ENCODE results near the gene NKG7.
"Not testable (repeated sequence)": the region's sequence is repeated elsewhere in the genome, so short reads cannot be mapped to it uniquely, and the experiment has no call there.

Gene NKG7

GRCh38 chr19:51372649-51373504 is at the start of gene NKG7:
Gene NKG7 (minus strand): TSS chr19:51372654. CDS start chr19:51372535, 119 bp downstream.
- Histone ChIP-seq H3K4me2 (ENCODE audit: low read depth, low read length, poor library complexity, severe bottlenecking) (no peak within 1 kb of the TSS), H3K9me2 (replicated peaks; ENCODE audit: insufficient read depth, low read length) (no peaks in the 10 kb centered on the region), H2AFZ (ENCODE audit: low read depth, low read length, severe bottlenecking) (no peak within 1 kb of the TSS), H4K20me1 (ENCODE audit: low read depth, low read length) (no peaks in the 10 kb centered on the region), H3K27me3 (ENCODE audit: low read length) (no peaks in the 10 kb centered on the region), H3K36me3 (ENCODE audit: low read length) (no peaks in the 10 kb centered on the region), H3K79me2 (ENCODE audit: insufficient read depth, low read length) (no peaks in the 10 kb centered on the region), H3K9ac (ENCODE audit: low read length) (no peak within 1 kb of the TSS), H3K27ac (ENCODE audit: low read depth, low read length) (no peak within 1 kb of the TSS), H3F3A (ENCODE audit: insufficient read depth) (no peaks in the 10 kb centered on the region), H3K9me3 (ENCODE audit: insufficient read depth, low read length) (no peaks in the 10 kb centered on the region), H3K4me3 (ENCODE audit: insufficient read depth, low read length, poor library complexity, severe bottlenecking) (no peak within 1 kb of the TSS)
- TF ChIP-seq, protein P1, sequence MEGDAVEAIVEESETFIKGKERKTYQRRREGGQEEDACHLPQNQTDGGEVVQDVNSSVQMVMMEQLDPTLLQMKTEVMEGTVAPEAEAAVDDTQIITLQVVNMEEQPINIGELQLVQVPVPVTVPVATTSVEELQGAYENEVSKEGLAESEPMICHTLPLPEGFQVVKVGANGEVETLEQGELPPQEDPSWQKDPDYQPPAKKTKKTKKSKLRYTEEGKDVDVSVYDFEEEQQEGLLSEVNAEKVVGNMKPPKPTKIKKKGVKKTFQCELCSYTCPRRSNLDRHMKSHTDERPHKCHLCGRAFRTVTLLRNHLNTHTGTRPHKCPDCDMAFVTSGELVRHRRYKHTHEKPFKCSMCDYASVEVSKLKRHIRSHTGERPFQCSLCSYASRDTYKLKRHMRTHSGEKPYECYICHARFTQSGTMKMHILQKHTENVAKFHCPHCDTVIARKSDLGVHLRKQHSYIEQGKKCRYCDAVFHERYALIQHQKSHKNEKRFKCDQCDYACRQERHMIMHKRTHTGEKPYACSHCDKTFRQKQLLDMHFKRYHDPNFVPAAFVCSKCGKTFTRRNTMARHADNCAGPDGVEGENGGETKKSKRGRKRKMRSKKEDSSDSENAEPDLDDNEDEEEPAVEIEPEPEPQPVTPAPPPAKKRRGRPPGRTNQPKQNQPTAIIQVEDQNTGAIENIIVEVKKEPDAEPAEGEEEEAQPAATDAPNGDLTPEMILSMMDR (IDR thresholded peaks at IDR 0.05; ENCODE audit: insufficient read depth, low read length, poor library complexity, severe bottlenecking): no peak
- no peak for TF ChIP-seq EZH2phosphoT487 (conservative IDR thresholded peaks at IDR 0.05; ENCODE audit: low read length)

DNA sequence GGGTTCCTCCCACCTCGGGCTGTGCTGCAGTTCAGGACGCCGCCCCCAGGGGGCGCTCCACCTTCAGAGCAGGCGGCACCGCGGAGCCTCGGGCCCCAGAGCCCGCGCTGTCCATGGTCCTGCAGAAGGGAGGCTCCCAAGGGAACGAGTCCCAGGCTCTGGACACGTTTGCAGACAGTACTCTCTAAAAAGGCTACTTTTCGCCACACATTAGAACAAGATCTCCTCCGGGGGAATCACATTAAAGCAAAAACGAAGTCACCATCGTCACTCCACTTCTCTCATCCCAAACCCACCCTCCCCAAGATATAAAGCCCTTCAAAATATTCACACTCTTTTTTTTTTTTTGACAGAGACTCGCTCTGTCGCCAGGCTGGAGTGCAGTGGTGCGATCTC is 49.6 kb upstream of the NKG7 start:
- no peak overlapping the region for H2AFZ ChIP-seq (ENCODE audit: low read depth, low read length, severe bottlenecking)
- H3K4me2 ChIP-seq (ENCODE audit: low read depth, low read length, poor library complexity, severe bottlenecking): no peak overlapping the region
- H3K27ac ChIP-seq (ENCODE audit: low read depth, low read length): no peak overlapping the region
- no peaks in the 10 kb centered on the region for H4K20me1 ChIP-seq (ENCODE audit: low read depth, low read length)
- TF ChIP-seq EZH2phosphoT487 (conservative IDR thresholded peaks at IDR 0.05; ENCODE audit: low read length): no peak
- TF ChIP-seq, protein P1 (IDR thresholded peaks at IDR 0.05; ENCODE audit: insufficient read depth, low read length, poor library complexity, severe bottlenecking): peak; percentile 94
- H3K9me2 ChIP-seq (replicated peaks; ENCODE audit: insufficient read depth, low read length): no peaks in the 10 kb centered on the region
- H3K4me3 ChIP-seq (ENCODE audit: insufficient read depth, low read length, poor library complexity, severe bottlenecking): no peak overlapping the region
- no peaks in the 10 kb centered on the region for H3K36me3 ChIP-seq (ENCODE audit: low read length)
- H3K9ac ChIP-seq (ENCODE audit: low read length): no peak overlapping the region
- H3K27me3 ChIP-seq (ENCODE audit: low read length): no peaks in the 10 kb centered on the region
- no peaks in the 10 kb centered on the region for H3K9me3 ChIP-seq (ENCODE audit: insufficient read depth, low read length)
- H3F3A ChIP-seq (ENCODE audit: insufficient read depth): no peaks in the 10 kb centered on the region
- no peaks in the 10 kb centered on the region for H3K79me2 ChIP-seq (ENCODE audit: insufficient read depth, low read length)

DNA sequence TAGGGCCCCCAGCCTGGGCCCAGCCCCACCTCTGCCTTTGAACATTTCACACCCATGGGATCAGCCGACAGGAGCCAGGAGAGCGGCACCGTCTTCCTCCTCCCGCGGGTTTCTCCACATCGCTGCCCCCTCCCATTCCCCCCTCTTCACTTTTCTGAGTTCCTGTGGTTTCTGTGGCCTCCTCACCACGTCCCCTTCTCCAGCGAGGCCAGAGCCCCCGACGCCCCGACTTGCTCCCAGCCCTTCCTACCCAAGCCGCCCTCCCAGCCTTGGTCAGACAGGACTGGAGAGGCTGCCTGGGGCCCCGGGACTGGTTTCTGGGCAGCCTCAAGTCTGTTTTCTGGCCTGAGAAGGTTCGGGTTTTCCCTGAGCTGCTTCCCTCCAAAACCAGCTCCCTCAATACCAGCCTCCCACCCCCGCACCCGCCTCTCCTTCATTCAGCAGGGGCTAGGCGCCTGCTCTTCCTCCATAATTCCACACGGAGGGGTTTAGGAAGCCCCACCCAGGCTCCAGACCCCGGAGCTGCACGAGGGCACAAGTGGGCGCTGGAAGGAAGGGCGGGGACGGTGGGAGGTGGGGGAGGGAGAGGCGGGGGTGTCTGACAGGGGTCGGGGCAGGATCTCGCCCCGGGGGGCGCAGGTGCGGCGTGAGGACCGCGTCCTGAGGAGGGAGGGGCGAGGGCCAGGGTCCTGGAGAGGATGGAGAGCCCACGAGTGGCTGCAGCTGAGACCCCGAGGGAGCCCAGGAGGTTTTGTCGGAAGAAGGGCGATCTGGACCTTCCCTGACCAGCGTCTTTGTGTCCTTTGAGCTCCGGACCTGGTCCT is 49.0 kb upstream of the NKG7 start:
- Histone ChIP-seq H3K79me2 (ENCODE audit: insufficient read depth, low read length) (no peaks in the 10 kb centered on the region), H3F3A (ENCODE audit: insufficient read depth) (no peaks in the 10 kb centered on the region), H3K4me2 (ENCODE audit: low read depth, low read length, poor library complexity, severe bottlenecking) (no peak overlapping the region), H3K9me3 (ENCODE audit: insufficient read depth, low read length) (no peaks in the 10 kb centered on the region), H3K4me3 (ENCODE audit: insufficient read depth, low read length, poor library complexity, severe bottlenecking) (no peak overlapping the region), H2AFZ (ENCODE audit: low read depth, low read length, severe bottlenecking) (no peak overlapping the region), H3K9me2 (replicated peaks; ENCODE audit: insufficient read depth, low read length) (no peaks in the 10 kb centered on the region), H3K9ac (ENCODE audit: low read length) (no peak overlapping the region), H3K27me3 (ENCODE audit: low read length) (no peaks in the 10 kb centered on the region), H4K20me1 (ENCODE audit: low read depth, low read length) (no peaks in the 10 kb centered on the region), H3K27ac (ENCODE audit: low read depth, low read length) (no peak overlapping the region), H3K36me3 (ENCODE audit: low read length) (no peaks in the 10 kb centered on the region)
- no peak for TF ChIP-seq EZH2phosphoT487 (conservative IDR thresholded peaks at IDR 0.05; ENCODE audit: low read length)
- TF ChIP-seq, protein P1 (IDR thresholded peaks at IDR 0.05; ENCODE audit: insufficient read depth, low read length, poor library complexity, severe bottlenecking): no peak

GRCh38 chr19:51420511-51420910 is 48.1 kb upstream of the NKG7 start:
- H3K27me3 ChIP-seq (ENCODE audit: low read length); H2AFZ ChIP-seq (ENCODE audit: low read depth, low read length, severe bottlenecking); H4K20me1 ChIP-seq (ENCODE audit: low read depth, low read length); H3K4me3 ChIP-seq (ENCODE audit: insufficient read depth, low read length, poor library complexity, severe bottlenecking); H3K27ac ChIP-seq (ENCODE audit: low read depth, low read length); H3K9me2 ChIP-seq (replicated peaks; ENCODE audit: insufficient read depth, low read length); H3K9me3 ChIP-seq (ENCODE audit: insufficient read depth, low read length); H3K9ac ChIP-seq (ENCODE audit: low read length); H3K36me3 ChIP-seq (ENCODE audit: low read length); H3F3A ChIP-seq (ENCODE audit: insufficient read depth); H3K4me2 ChIP-seq (ENCODE audit: low read depth, low read length, poor library complexity, severe bottlenecking); H3K79me2 ChIP-seq (ENCODE audit: insufficient read depth, low read length): not testable (repeated sequence)

Measured in SU-DHL-6 (cell line).